IPS-20b (cell line): Measurements from ENCODE around the gene FRAT2.

Source experiments
- H3K27ac ChIP-seq: one replicate; pipeline ENCODE4 v1.5.1; 2013; ENCODE audit warnings: low read length
- H3K27me3 ChIP-seq: 2 replicates; pipeline ENCODE4 v1.6.1; 2013; ENCODE audit warnings: mild to moderate bottlenecking, low read length, inconsistent platforms; ENCODE audit not compliant: insufficient read depth
- H3K36me3 ChIP-seq: 2 replicates; pipeline ENCODE4 v1.6.1; 2013; ENCODE audit warnings: low read depth, mild to moderate bottlenecking, inconsistent platforms, low read length, moderate library complexity; ENCODE audit not compliant: insufficient read depth
- H3K4me1 ChIP-seq: 2 replicates; pipeline ENCODE4 v1.6.1; 2013; ENCODE audit warnings: mild to moderate bottlenecking, control low read depth, inconsistent platforms, low read length, moderate library complexity; ENCODE audit not compliant: insufficient read depth
- H3K4me3 ChIP-seq: 2 replicates; pipeline ENCODE4 v1.5.1; 2013; ENCODE audit warnings: mild to moderate bottlenecking, low read length, inconsistent platforms
- H3K9ac ChIP-seq: 2 replicates; pipeline ENCODE4 v1.6.1; 2013; ENCODE audit warnings: low read depth, mild to moderate bottlenecking, inconsistent platforms, low read length, moderate library complexity
- H3K9me3 ChIP-seq: 2 replicates; pipeline ENCODE4 v1.6.1; 2013; ENCODE audit warnings: mild to moderate bottlenecking, low read depth, low read length, inconsistent platforms; ENCODE audit not compliant: insufficient read depth

The FRAT2 gene

GRCh38 chr10:97320480-97321031 lies 14.0 kb downstream of the FRAT2 start:
- H3K27me3 ChIP-seq, result peaks cover 46% of the 10 kb centered on the region
- H3K9ac ChIP-seq, result peak overlapping the region; percentile 43; the same call in 1 of the 2 replicates
- H3K36me3 ChIP-seq, result no peaks in the 10 kb centered on the region
- no peak overlapping the region for H3K27ac ChIP-seq
- H3K9me3 ChIP-seq, result no peaks in the 10 kb centered on the region
- H3K4me3 ChIP-seq, result peak overlapping the region; percentile 83
- H3K4me1 ChIP-seq, result peaks cover 13% of the 10 kb centered on the region

- Histone ChIP-seq H3K27me3 (peaks cover 46% of the 10 kb centered on the region), H3K27ac (no peak overlapping the region), H3K9me3 (no peaks in the 10 kb centered on the region), H3K9ac (peak overlapping the region; percentile 43; the same call in 1 of the 2 replicates), H3K4me3 (peak overlapping the region; percentile 83), H3K36me3 (no peaks in the 10 kb centered on the region), H3K4me1 (peaks cover 13% of the 10 kb centered on the region)
Observed at GRCh38 chr10:97319671-97320479, 14.7 kb downstream of the FRAT2 start.

DNA sequence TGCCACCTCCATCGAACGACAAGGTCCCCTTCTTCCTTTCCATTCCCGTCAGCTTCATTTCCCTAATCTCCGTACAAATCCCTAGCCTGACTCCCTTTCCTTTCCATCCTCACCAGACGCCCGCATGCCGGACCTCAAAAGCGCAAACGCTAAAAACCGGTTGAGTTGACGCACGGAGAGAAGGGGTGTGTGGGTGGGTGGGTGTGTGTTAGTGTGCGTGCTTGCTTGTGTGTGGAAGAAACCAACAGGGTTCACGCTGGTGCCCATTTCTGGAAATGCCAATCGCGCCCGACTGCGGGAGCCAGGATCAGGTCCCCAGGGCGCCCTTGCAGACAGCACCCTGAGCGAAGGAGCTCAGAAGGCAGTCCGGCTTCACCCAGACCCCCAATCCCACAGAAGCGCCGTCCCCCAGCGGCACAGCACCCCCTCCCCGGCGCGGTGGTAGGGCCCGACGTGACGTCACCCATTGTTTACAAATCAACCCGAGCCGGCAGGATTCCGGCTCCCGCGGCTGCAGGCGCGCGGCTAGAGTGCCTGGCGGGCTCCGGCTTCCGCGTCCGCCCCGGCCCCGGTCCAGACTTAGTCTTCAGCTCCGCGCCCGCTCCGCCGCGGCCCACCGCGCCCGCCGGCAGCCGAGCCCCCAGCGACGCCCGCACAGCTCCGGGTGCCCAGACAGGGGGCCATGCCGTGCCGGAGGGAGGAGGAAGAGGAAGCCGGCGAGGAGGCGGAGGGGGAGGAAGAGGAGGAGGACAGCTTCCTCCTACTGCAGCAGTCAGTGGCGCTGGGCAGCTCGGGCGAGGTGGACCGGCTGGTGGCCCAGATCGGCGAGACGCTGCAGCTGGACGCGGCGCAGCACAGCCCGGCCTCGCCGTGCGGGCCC lies 15.5 kb downstream of the FRAT2 start, which contains the start of gene FRAT1:
Gene FRAT1 (plus strand): TSS at position 500 of the 880 bp plus-strand sequence. CDS start 183 bp downstream, at position 683.
- Histone ChIP-seq H3K9me3 (no peaks in the 10 kb centered on the region), H3K27me3 (peaks cover 46% of the 10 kb centered on the region), H3K27ac (no peak within 1 kb of the TSS), H3K4me1 (peaks cover 13% of the 10 kb centered on the region), H3K4me3 (peak within 1 kb of the TSS; percentile 83), H3K36me3 (no peaks in the 10 kb centered on the region), H3K9ac (peak within 1 kb of the TSS; percentile 98)

DNA sequence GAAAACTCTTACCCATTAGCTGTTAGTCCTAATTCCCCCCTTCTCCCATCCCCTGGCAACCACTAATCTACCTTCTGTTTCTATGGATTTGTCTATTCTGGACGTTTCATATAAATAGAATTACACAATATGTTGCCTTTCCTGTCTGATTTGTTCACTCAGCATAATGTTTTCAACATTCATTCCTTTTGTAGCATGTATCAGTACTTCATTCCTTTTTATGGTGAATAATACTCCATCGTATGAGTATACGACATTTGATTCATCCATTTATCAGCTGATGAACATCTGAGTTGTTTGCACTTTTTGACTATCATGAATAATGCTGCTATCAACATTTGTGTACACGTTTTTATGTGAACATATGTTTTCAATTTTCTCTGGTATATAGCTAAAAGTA lies 19.9 kb downstream of the FRAT2 start:
- Histone ChIP-seq H3K36me3 (no peaks in the 10 kb centered on the region), H3K27ac (no peak overlapping the region), H3K9me3 (no peaks in the 10 kb centered on the region), H3K4me3 (no peak overlapping the region), H3K9ac (no peak overlapping the region), H3K4me1 (no peaks in the 10 kb centered on the region), H3K27me3 (peaks cover 16% of the 10 kb centered on the region; the same call in 1 of the 2 replicates)

DNA sequence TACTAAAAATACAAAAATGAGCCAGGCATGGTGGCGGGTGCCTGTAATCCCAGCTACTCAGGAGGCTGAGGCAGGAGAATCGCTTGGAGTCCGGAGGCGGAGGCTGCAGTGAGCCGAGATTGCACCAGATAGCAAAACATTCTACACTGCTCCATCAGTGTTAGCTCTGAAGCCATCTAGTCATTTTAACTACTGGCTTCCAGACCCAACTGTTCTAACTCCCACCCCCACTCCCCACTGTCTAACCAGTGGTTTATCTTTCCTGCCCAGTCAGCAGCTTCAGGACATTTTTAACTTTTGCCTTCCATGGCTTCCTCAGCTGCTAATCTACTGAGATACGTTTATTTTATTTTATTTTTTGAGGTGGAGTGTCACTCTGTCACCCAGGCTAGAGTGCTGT lies 21.6 kb downstream of the FRAT2 start:
- peaks cover 9% of the 10 kb centered on the region; the same call in 1 of the 2 replicates for H3K27me3 ChIP-seq
- H3K36me3 ChIP-seq, result no peaks in the 10 kb centered on the region
- H3K4me1 ChIP-seq, result no peaks in the 10 kb centered on the region
- no peaks in the 10 kb centered on the region for H3K9me3 ChIP-seq
- H3K9ac ChIP-seq, result no peak overlapping the region
- H3K4me3 ChIP-seq, result no peak overlapping the region
- H3K27ac ChIP-seq, result no peak overlapping the region

- no peaks in the 10 kb centered on the region for H3K9me3 ChIP-seq
- H3K9ac ChIP-seq, result no peak overlapping the region
- H3K27ac ChIP-seq, result no peak overlapping the region
- no peaks in the 10 kb centered on the region for H3K4me1 ChIP-seq
- no peaks in the 10 kb centered on the region for H3K36me3 ChIP-seq
- no peaks in the 10 kb centered on the region for H3K27me3 ChIP-seq
- no peak overlapping the region for H3K4me3 ChIP-seq
Observed at GRCh38 chr10:97311111-97311626, 23.4 kb downstream of the FRAT2 start.

DNA sequence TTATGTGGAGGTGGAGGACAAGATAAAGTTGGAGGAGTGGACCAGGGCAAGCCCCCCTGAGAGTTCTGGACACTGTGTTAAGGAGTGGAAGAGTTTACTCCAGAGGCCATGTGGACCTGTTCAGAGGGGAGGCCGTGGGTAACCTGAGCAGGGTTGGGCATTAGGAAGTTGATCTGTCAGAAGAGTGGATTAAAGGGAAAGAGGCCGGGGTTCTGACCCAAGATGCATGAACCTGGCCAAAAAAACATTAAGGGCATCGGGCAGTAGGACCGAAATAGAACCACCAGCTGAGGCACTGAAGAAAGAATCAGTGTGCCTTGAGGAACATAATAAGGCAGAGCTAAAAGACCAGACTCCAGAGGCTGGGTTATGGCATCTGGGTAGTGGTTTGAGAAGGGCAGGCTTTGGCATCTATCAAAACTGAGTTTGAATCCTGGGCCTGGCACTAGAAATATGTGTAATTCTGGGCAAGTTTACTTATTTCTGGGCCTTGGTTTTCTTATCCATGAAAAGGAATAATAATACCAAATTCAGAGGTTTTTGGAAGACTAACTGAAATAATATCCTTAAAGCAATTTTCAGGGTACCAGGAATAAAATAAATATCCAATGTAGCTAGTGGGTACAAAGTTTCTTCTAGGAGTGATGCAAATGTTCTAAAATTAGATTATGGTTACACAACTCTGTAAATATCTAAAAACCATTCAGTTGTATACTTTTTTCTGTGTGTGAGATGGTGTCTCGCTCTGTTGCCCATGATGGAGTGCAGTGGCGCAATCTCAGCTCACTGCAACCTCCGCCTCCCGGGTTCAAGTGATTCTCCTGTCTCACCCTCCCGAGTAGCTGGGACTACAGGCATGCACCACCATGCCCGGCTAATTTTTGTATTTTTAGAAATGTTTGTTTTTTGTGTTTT lies 26.4 kb downstream of the FRAT2 start:
- Histone ChIP-seq H3K36me3 (no peaks in the 10 kb centered on the region), H3K4me3 (no peak overlapping the region), H3K27me3 (no peaks in the 10 kb centered on the region), H3K4me1 (no peaks in the 10 kb centered on the region), H3K27ac (no peak overlapping the region), H3K9me3 (no peaks in the 10 kb centered on the region), H3K9ac (no peak overlapping the region)

DNA sequence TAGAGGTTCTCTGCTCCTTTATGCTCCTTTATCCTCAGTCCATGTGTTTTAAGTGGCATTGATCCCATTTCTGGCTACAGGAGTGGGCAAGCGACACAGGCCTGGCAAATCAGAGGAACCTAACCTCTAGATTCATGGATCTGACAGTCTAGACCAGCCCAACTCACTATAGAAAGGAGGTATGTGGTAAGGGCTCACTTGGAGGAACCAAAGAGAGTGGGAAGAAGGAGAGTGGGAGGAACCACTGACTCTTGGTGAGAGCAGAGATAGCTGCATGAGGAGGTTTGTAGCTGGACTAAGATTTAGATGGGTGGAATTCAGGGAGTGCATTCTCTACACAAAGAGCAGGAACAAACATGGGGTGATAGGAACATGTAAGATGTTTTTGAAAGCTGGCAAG lies 27.1 kb downstream of the FRAT2 start:
- Histone ChIP-seq H3K9ac (no peak overlapping the region), H3K9me3 (no peaks in the 10 kb centered on the region), H3K27ac (no peak overlapping the region), H3K4me1 (no peaks in the 10 kb centered on the region), H3K36me3 (no peaks in the 10 kb centered on the region), H3K27me3 (no peaks in the 10 kb centered on the region), H3K4me3 (no peak overlapping the region)

GRCh38 chr10:97302088-97302791 lies 32.3 kb downstream of the FRAT2 start:
- Histone ChIP-seq H3K27me3 (no peaks in the 10 kb centered on the region), H3K27ac (no peak overlapping the region), H3K4me3 (no peak overlapping the region), H3K9ac (no peak overlapping the region), H3K9me3 (no peaks in the 10 kb centered on the region), H3K4me1 (no peaks in the 10 kb centered on the region), H3K36me3 (no peaks in the 10 kb centered on the region)

DNA sequence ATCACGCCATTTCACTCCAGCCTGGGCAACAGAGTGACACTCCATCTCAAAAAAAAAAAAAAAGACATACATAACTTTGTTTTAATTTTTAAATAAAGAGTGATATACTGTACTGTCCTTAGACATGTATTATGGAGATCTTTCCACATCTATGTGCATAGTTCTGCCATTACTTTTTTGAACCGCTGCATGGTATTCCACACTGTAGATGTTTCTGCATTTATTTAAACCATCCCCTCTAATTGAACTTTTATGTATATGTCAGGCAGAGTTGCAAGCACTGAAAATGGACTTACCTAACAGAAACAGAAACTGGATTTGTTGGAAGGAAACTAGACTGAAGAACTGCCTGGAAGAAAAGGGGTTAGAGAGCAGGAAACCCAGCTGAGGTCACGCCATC lies 33.5 kb downstream of the FRAT2 start:
- no peaks in the 10 kb centered on the region for H3K9me3 ChIP-seq
- no peak overlapping the region for H3K27ac ChIP-seq
- no peak overlapping the region for H3K4me3 ChIP-seq

More for the DNA sequence above, 33.5 kb downstream of the FRAT2 start:
- Histone ChIP-seq H3K36me3 (no peaks in the 10 kb centered on the region), H3K27me3 (no peaks in the 10 kb centered on the region), H3K4me1 (no peaks in the 10 kb centered on the region), H3K9ac (no peak overlapping the region)
